Measurements from ENCODE around the gene WDR73.

Gene WDR73

DNA sequence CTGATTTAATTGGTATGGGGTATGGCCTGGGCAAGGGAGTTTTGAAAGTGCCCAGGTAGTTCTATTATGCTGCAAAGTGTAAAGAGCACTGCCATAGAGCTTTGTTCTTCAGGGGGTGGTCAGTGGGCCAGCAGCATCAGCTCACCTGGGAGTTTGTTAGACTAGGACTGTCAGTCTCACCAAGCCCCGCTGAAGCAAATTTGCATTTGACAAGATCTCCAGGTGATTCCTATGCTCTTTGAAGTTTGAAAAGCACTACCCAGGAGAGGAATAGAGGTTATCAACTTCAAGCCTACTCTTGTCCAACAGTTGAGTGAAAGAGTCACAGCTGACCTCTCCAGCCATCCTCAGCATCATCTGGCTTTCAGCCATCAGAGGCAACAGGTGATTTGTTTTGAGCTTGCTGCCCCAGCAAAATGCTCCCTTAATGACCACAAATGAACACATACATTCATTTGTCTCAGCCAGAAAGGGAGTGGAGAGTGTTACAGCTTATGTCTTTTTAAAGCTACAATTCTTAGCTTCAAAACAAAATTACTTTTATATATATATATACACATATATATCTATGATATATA is 45.3 kb downstream of the WDR73 start:
- no peak for DNase-seq

GRCh38 chr15:84606653-84607120 is 47.4 kb downstream of the WDR73 start:
- no peak for DNase-seq

- no peak for DNase-seq
Observed at GRCh38 chr15:84605554-84605882, 48.6 kb downstream of the WDR73 start.

DNA sequence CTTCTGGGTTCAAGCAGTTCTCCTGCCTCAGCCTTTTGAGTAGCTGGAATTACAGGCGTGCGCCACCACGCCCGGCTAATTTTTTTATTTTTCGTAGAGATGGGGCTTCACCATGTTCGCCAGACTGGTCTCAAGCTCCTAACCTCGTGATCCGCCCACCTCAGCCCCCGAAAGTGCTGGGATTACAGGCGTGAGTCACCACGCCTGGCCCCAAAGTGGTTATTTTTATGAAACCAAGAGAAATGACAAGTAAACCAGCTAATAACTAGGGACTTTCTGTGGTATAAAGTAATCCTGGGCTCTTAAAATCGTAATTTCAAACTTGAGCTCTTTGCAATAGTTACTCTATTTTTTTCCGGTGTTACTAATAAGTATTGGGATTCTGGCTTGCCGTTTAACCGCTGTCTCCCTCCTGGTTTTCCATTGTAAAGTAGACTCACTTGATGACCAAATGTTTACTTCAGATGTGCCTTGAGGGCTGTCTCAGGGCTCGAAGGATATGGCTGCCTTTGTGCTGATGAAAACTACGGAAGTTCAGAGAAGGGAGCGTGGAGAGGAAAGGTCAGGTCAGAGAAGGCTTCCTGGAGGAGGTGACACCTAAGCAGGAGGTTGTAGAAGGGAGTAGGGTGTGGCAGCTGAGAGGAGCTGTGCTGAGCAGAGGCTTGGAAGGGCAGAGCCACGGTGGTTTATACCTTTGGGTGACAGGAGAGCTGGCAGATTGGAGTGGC is 49.1 kb downstream of the WDR73 start:
- DNase-seq: peak; percentile 76

- DNase-seq: no peak
Observed at GRCh38 chr15:84603630-84604379, 50.3 kb downstream of the WDR73 start.

- no peak for DNase-seq
Observed at GRCh38 chr15:84601555-84601838, 52.6 kb downstream of the WDR73 start.

DNA sequence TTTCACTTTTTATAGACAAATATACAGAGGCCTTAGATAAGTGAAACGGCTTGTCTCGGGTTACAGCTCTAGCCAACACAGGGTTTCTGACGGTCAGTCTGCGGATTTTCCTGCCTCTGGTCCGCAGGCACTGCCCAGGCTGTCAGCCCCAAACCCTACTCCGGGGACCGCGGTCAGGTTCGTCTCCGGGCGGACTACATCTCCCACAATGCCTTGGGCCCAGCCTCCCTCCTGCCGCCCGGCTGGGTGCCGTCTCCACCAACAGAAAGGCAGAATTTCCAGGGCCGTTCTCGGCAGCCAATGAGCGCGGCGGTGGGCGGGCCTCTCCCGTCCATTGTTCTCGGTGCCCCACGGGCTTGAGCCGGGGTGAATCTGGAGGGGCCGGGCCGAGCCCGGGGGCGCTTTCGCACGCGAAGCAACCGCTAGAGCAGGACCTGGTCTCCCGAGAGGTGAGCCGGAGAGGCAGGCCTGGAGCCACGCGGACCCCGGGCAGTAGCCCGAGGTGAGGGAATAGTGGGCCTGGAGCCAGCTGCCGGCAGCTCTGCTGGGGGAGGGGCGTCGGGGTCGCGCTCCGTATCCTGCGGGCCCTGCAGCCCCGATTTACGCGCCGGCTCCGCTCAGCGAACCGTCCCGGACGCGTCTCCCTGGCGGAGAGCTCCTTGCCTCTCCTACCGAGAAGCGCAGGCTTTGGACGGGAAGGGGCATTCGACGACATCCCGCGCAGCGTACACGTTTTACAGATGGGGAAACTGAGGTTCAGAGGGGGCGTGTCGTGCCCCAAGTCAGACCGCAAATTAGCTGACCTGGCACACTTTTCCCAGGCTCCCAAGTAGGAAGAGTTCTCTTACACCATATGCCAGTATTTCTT is 53.2 kb downstream of the WDR73 start, which contains the start of gene ZSCAN2:
ZSCAN2 (plus strand) TSS at position 323 of the 868 bp plus-strand sequence. CDS start 2,919 bp downstream, outside the sequence.
- peak; percentile 97 for DNase-seq

DNA sequence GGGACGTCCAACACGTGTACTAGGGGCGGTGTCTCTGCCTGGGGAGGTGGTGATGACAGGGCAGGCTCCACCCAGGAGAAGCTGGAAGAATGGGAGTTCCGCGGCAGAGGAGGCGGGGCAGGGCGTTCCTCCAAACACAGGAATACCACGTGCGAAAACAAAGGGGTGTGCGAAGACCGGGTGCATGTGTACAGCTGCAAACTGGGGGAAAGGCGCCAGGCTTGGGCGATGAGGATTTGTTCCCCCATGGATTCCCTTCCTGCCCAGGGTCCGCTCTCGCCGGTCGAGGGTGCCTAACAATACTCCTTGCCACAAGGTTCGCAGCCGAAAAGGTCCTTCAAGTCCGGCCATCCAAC is 53.8 kb downstream of the WDR73 start:
- peak; percentile 81 for DNase-seq

- no peak for DNase-seq
Observed at GRCh38 chr15:84599906-84600305, 54.2 kb downstream of the WDR73 start.

DNA sequence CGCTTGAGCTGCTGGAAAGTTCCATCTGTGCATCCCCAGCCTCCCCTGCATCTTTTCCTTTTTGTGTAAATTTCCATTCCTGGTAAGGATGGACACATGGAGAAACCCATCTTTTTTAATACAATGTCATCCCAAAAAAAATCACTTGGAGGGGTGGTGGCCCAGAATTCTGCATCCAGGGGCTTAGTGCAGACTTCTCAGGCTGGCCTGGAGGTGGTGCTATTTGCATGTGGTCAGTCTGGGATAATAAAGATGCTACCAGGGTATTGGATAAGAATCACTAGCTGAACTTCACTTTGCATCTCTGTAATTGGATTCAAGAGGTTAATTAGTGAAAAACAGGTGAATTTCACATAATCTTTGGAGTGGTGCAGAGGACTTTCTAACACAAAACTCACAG is 55.1 kb downstream of the WDR73 start:
- DNase-seq: peak; percentile 49

GRCh38 chr15:84598250-84598649 is 55.8 kb downstream of the WDR73 start:
- DNase-seq: no peak

- DNase-seq: no peak
Observed at GRCh38 chr15:84597296-84597695, 56.8 kb downstream of the WDR73 start.

DNA sequence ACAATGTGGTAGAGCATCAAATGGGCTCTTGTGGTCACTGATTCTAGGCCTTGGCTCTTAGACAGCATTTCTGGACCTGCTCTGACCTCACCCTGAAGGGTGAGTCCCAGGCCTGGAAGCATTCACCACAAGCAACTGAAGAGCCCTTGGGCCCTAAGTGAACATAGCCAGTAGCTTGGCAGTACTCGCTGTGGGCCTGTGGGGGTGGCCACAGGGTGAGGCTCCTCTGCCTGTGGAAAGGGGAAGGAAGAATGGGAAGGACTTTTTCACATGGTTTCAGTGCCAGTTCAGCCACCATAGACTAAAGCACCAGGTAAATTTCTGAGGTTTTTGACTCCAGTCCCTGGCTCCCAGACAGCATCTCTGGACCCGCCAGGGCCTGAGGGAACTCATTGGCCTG is 58.4 kb downstream of the WDR73 start:
- DNase-seq: no peak

DNA sequence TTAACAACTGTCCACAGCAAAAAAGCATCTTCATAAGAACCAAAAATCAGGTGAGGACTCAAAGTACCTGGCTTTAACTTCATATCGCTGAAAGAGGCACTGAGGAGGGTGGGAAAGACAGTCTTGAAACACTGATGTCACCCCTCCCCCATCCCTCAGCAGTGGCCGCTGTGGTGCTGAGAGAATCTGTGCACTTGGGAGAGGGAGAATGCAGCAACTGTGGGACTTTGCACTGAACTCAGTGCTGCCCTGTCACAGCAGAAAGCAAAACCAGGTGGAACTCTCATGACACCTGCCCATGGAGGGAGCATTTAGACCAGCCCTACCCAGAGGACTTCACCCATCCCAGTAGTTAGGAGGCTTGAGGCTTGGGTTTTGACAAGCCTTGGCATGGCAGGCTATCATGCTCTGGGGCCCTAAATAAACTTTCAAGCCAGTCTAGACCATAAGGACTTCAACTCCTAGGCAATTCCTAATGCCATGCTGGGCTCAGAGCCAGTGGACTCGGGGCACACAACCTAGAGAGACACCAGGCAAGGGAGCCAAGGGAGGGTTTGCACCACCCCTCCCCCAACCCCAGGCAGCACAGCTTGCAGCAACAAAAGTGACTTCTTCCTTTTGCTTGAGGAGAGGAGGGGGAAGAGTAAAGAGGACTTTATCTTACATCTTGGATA is 59.3 kb downstream of the WDR73 start:
- no peak for DNase-seq

DNA sequence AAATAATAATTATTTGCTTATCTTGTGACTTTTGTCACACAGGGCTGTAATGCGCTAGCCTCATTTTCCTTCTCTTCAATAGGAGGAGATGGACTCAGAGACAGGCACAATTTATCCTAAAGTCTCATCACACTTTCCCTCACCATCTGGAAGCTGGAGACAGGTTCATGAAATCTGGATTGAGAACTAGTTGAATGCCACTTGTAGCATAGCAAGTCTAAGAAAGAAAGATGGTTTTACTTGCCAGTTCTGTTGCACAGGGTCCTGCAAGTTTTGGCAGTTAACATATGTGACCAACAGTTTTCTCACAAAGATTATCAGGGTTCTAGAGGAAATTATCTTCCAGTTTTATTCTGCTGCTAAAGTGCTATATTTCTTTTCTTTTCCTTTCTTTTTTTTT is 62.3 kb downstream of the WDR73 start:
- no peak for DNase-seq

DNA sequence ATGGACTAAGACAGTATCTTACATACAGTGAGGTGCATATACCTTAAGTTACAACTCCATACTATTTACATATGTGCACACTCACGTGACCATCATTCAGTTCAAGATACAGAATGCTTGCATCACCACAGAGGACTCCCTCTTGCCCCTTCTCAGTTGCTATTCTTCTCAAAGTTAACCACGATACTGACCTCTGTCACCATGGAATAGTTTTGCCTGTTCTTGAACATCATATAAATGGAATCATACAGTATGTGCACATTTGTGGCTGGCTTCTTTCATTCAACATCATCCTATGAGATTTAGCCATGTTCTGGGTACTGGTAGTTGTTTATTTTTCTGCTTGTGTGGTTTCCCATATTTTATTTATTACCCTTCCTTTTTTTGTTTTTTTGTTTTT is 63.7 kb downstream of the WDR73 start:
- DNase-seq: no peak
